Kidney (tissue), 14 donors: Measurements from ENCODE around the gene PLEKHG4. TPM values are rescaled to one million over a fixed set of nuclear protein-coding genes. Genes with fewer than 3 reads are reported as not detected.
A peak's percentile ranks its signal among the peaks of the same experiment; 100 is the strongest.

Source experiments
- DNase-seq, 5 donors: peaks; one replicate each; pipeline ENCODE4 v3.0.0-alpha.2; 2013 to 2020
- FAIRE-seq: peaks from 2 replicates; lab custom pipeline; 2012; peaks lifted over from hg19 to GRCh38; lab: Jason Lieb, UNC
- H3K27ac ChIP-seq, 2 donors: one replicate each; pipeline ENCODE4 v1.7.0; 2013; ENCODE audit warnings: low read depth in 2 of 2, low read length in 2 of 2, inconsistent platforms in 1 of 2
- H3K27me3 ChIP-seq: one replicate; pipeline ENCODE4 v1.7.1; 2013; ENCODE audit warnings: low read length, inconsistent platforms; ENCODE audit not compliant: control insufficient read depth, insufficient read depth
- H3K36me3 ChIP-seq, 3 donors: one replicate each; pipeline versions ENCODE4 v1.7.0 to v1.7.1; 2013; ENCODE audit warnings: low read length in 3 of 3, control low read depth in 1 of 3, inconsistent platforms in 1 of 3; ENCODE audit not compliant: insufficient read depth in 3 of 3, control insufficient read depth in 2 of 3
- H3K4me1 ChIP-seq, 3 donors: one replicate each; pipeline versions ENCODE4 v1.7.0 to v1.7.1; 2013; ENCODE audit warnings: low read length in 3 of 3, inconsistent platforms in 1 of 3, low read depth in 1 of 3; ENCODE audit not compliant: control insufficient read depth in 2 of 3, insufficient read depth in 2 of 3
- H3K4me3 ChIP-seq, 3 donors: one replicate each; pipeline versions ENCODE4 v1.7.0 to v1.8.1; 2013; ENCODE audit warnings: low read length in 3 of 3, control low read depth in 1 of 3, inconsistent platforms in 1 of 3
- H3K9ac ChIP-seq, 3 donors: one replicate each; pipeline versions ENCODE4 v1.7.0 to v1.7.1; 2013; ENCODE audit warnings: low read length in 3 of 3, control low read depth in 1 of 3, inconsistent platforms in 1 of 3
- H3K9me3 ChIP-seq, 3 donors: one replicate each; pipeline versions ENCODE4 v1.7.0 to v1.7.1; 2013; ENCODE audit warnings: low read length in 3 of 3, control low read depth in 1 of 3, inconsistent platforms in 1 of 3; ENCODE audit not compliant: control insufficient read depth in 2 of 3, insufficient read depth in 1 of 3
- CTCF ChIP-seq: IDR thresholded peaks from 3 replicates; pipeline ENCODE4 v1.5.1; 2012; ENCODE audit warnings: mild to moderate bottlenecking, moderate library complexity, borderline replicate concordance; ENCODE audit not compliant: insufficient read depth; ENCODE audit errors: extremely low read depth
- intact Hi-C: fragments of 100-400 bp; cut with DNase I; formaldehyde crosslinking; loops from one replicate; pipeline ENCODE4 v1.11.1; 2022
- polyA plus RNA-seq: library from polyadenylated mRNA; stranded (reverse); fragments of 350-450 nt; fragmentation: Illumina TruSeq; extraction: RNeasy Lipid Tissue Mini Kit (QIAGEN cat#74804); gene quantifications from one replicate; pipeline ENCODE4 v1.2.3, GENCODE V29; 2014; ENCODE audit warnings: low read depth, low replicate concordance; ENCODE audit not compliant: insufficient read depth
- total RNA-seq: library from RNA; stranded (reverse); fragmentation: NEBNext Ultra II Directional; extraction: Animal tissue kit (Norgen Biotek cat#: 25700); gene quantifications from one replicate; pipeline ENCODE4 v1.2.1, GENCODE V29; 2021
- donor health status: control.
- donor health status: control.
- donor health status: control.
- donor health status: control.
- donor health status: control.
- donor health status: DM: yes; HTN: yes; CAD: no.
- donor health status: Normal renal cell carcinoma (clear cell type).

Gene PLEKHG4
- total and polyA plus RNA-seq, 2 donors from 2014 or later, result 2.6 to 10.1 TPM

GRCh38 chr16:67230809-67231660, 48.3 kb upstream of the PLEKHG4 start:
- Histone ChIP-seq H3K9me3 (no peaks in the 10 kb centered on the region), H3K4me1 (peaks cover 0 to 11% (median 10%) of the 10 kb centered on the region in 3 donors), H3K9ac (no peak overlapping the region), H3K27ac (no peak overlapping the region), H3K4me3 (no peak overlapping the region), H3K36me3 (peaks cover 2 to 35% (median 20%) of the 10 kb centered on the region in 3 donors), H3K27me3 (no peaks in the 10 kb centered on the region)
- peak in 1 of 5 donors; percentile 51 for DNase-seq
- FAIRE-seq, result no peak
- TF ChIP-seq CTCF, result no peak
- intact Hi-C loops, result no loop called here

DNA sequence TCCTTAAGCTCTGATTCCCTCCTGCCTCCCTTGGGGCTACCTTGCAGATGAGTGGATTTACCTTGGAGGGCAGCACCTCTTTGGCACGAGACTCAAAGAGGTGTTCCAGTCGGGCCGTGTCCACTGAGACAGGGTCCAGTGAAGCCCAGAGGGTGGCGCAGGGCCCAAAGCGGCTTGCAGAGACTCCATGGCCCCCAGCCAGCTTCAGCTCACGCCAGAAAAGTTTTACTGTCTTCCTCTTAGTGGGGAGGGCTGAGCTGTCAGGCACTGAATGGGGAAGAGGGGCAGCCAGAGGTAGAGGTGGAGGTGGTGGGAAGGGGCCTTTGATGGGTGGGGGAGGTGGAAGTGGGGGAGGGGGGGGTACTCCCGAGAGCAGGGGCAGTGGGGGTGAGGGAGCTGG, 45.7 kb upstream of the PLEKHG4 start:
- FAIRE-seq (no peak), DNase-seq (peak in 1 of 5 donors; percentile 66)
- Histone ChIP-seq H3K27ac (no peak overlapping the region), H3K27me3 (no peaks in the 10 kb centered on the region), H3K9me3 (no peaks in the 10 kb centered on the region), H3K36me3 (peaks cover 2 to 55% (median 33%) of the 10 kb centered on the region in 3 donors), H3K9ac (no peak overlapping the region), H3K4me1 (no peaks in the 10 kb centered on the region), H3K4me3 (no peak overlapping the region)
- intact Hi-C loops, result no loop called here
- TF ChIP-seq CTCF, result no peak

- Histone ChIP-seq H3K27me3 (no peaks in the 10 kb centered on the region), H3K4me1 (no peaks in the 10 kb centered on the region), H3K9me3 (no peaks in the 10 kb centered on the region), H3K9ac (no peak overlapping the region), H3K4me3 (no peak overlapping the region), H3K36me3 (peaks cover 2 to 51% (median 35%) of the 10 kb centered on the region in 3 donors), H3K27ac (no peak overlapping the region)
- FAIRE-seq (no peak), DNase-seq (no peak)
- TF ChIP-seq CTCF, result no peak
- intact Hi-C loops, result no loop called here
Observed at GRCh38 chr16:67234180-67234597, 45.1 kb upstream of the PLEKHG4 start.
